HCT116 (cell line): ENCODE measurements around the gene LRRTM4. TPM values are rescaled to one million over a fixed set of nuclear protein-coding genes. Genes with fewer than 3 reads are reported as not detected.

ENCODE experiments used
- ATAC-seq: fragments of 200-7000 bp; cut with Tn5 transposase; 2 replicates; pipeline ENCODE4 v1.9.1; 2020; ENCODE audit warnings: mild to moderate bottlenecking, moderate library complexity
- BruUV-seq: library from RNA; stranded (reverse); fragments of 400-500 nt; replicated peaks from 2 replicates; lab custom pipeline; 2021; lab: Mats Ljungman, UMichigan
- CTCF ChIA-PET: fragments of 300-600 bp; sonication (Branson Sonifier 250); formaldehyde crosslinking; loops from one replicate; lab custom pipeline; 2021; ENCODE audit warnings: antibody characterized with exemption; lab: Charles Lee
- POLR2A ChIA-PET: fragments of 300-600, 350-600 bp; sonication (Branson Sonifier 250); formaldehyde crosslinking; loops from one replicate; lab custom pipeline; 2021; ENCODE audit warnings: antibody characterized with exemption; lab: Charles Lee
- RAD21 ChIA-PET, 2 experiments: fragments of 300-600 bp; sonication (Branson Sonifier 250); formaldehyde crosslinking; loops; one replicate each; lab custom pipeline; 2023; ENCODE audit warnings: low total read pairs in 2 of 2; ENCODE audit not compliant: uncharacterized antibody in 2 of 2, unreplicated experiment in 2 of 2, low non-redundant PET in 1 of 2; lab: Charles Lee
- DNase-seq: peaks from one replicate; pipeline ENCODE4 v3.0.0-alpha.2; 2010; ENCODE audit warnings: low read depth, low spot score
- H2AFZ ChIP-seq: fragments of 200-600 bp; shearing (Covaris generic), sonication (generic); 2 replicates; pipeline ENCODE4 v1.6.1; 2017; ENCODE audit warnings: low read depth, mixed run types, mixed read lengths, antibody characterized with exemption, low read length; ENCODE audit not compliant: poor library complexity, severe bottlenecking
- H3K27ac ChIP-seq: 2 replicates; pipeline ENCODE4 v1.5.1; 2012; ENCODE audit warnings: low read depth, low read length
- H3K27me3 ChIP-seq: fragments of 200-600 bp; sonication (generic); 2 replicates; pipeline ENCODE4 v1.6.1; 2016; ENCODE audit warnings: mixed run types, low read length, mixed read lengths; ENCODE audit not compliant: insufficient read depth
- H3K36me3 ChIP-seq, 2 experiments: fragments of 200-500 bp in 1 of 2; fragments of 200-600 bp in 1 of 2; sonication (Bioruptor generic) in 1 of 2; sonication (generic) in 1 of 2; 2 replicates each; pipeline versions ENCODE4 v1.5.1 to v1.6.1; 2014 to 2016; ENCODE audit warnings: low read length in 2 of 2, inconsistent platforms in 1 of 2, mixed read lengths in 1 of 2, mixed run types in 1 of 2; ENCODE audit not compliant: insufficient read depth in 2 of 2, control insufficient read depth in 1 of 2
- H3K4me1 ChIP-seq, 2 experiments: fragments of 200-600 bp in 1 of 2; sonication (generic) in 1 of 2; 2 replicates each; pipeline versions ENCODE4 v1.5.1 to v1.6.1; 2012 to 2017; ENCODE audit warnings: low read length in 2 of 2, inconsistent platforms in 1 of 2, mild to moderate bottlenecking in 1 of 2, mixed read lengths in 1 of 2, mixed run types in 1 of 2, moderate library complexity in 1 of 2; ENCODE audit not compliant: insufficient read depth in 2 of 2, control insufficient read depth in 1 of 2
- H3K4me2 ChIP-seq: fragments of 200-600 bp; sonication (generic); 2 replicates; pipeline ENCODE4 v1.6.1; 2017; ENCODE audit warnings: mixed run types, low read length, mixed read lengths
- H3K4me3 ChIP-seq, 2 experiments: fragments of 200-600 bp in 1 of 2; sonication (generic) in 1 of 2; replicated peaks in 1 of 2; 2 replicates each; pipeline ENCODE4 v1.5.1; 2011 to 2016; ENCODE audit warnings: low read length in 2 of 2, control low read depth in 1 of 2, low read depth in 1 of 2, mild to moderate bottlenecking in 1 of 2, mixed read lengths in 1 of 2, mixed run types in 1 of 2
- H3K79me2 ChIP-seq: fragments of 200-600 bp; sonication (generic); 2 replicates; pipeline ENCODE4 v1.6.1; 2017; ENCODE audit warnings: mild to moderate bottlenecking, mixed run types, low read length, moderate library complexity, mixed read lengths; ENCODE audit not compliant: insufficient read depth
- H3K9ac ChIP-seq: fragments of 200-600 bp; sonication (generic); 2 replicates; pipeline ENCODE4 v1.6.1; 2016; ENCODE audit warnings: low read length, mixed read lengths
- H3K9me2 ChIP-seq: fragments of 200-600 bp; sonication (generic), shearing (Covaris generic); 2 replicates; pipeline ENCODE4 v1.6.1; 2017; ENCODE audit warnings: mixed run types, mild to moderate bottlenecking, moderate library complexity; ENCODE audit not compliant: insufficient read depth
- H3K9me3 ChIP-seq, 2 experiments: fragments of 200-500 bp in 1 of 2; fragments of 200-600 bp in 1 of 2; sonication (Bioruptor generic) in 1 of 2; sonication (generic) in 1 of 2; 2 replicates each; pipeline ENCODE4 v1.6.1; 2014 to 2017; ENCODE audit warnings: low read length in 2 of 2, mixed read lengths in 2 of 2, inconsistent platforms in 1 of 2, low read depth in 1 of 2, mild to moderate bottlenecking in 1 of 2, mixed run types in 1 of 2, moderate library complexity in 1 of 2; ENCODE audit not compliant: control insufficient read depth in 1 of 2, insufficient read depth in 1 of 2
- H4K20me1 ChIP-seq: fragments of 200-600 bp; sonication (generic), shearing (Covaris generic); 2 replicates; pipeline ENCODE4 v1.6.1; 2017; ENCODE audit warnings: mixed run types, mild to moderate bottlenecking, moderate library complexity; ENCODE audit not compliant: insufficient read depth
- CEBPB ChIP-seq: IDR thresholded peaks from 2 replicates; pipeline ENCODE4 v1.6.1; 2012; ENCODE audit warnings: low read depth
- EGR1 ChIP-seq: IDR thresholded peaks from 2 replicates; pipeline ENCODE4 v1.6.1; 2012; ENCODE audit warnings: low read depth
- ELF1 ChIP-seq: IDR thresholded peaks from 2 replicates; pipeline ENCODE4 v1.6.1; 2012; ENCODE audit warnings: low read depth, borderline replicate concordance
- EZH2 ChIP-seq: fragments of 200-600 bp; sonication (generic); IDR thresholded peaks from 2 replicates; pipeline ENCODE4 v1.6.1; 2017; ENCODE audit warnings: antibody characterized with exemption, mixed run types
- JUND ChIP-seq: IDR thresholded peaks from 2 replicates; pipeline ENCODE4 v1.6.1; 2012
- MAX ChIP-seq: IDR thresholded peaks from 2 replicates; pipeline ENCODE4 v1.6.1; 2012
- POLR2A ChIP-seq: IDR thresholded peaks from 2 replicates; pipeline ENCODE4 v1.7.0; 2011; ENCODE audit warnings: borderline replicate concordance; ENCODE audit not compliant: insufficient read depth, insufficient read length; ENCODE audit errors: extremely low read depth
- POLR2AphosphoS5 ChIP-seq: IDR thresholded peaks from 2 replicates; pipeline ENCODE4 v1.6.1; 2011; ENCODE audit warnings: mild to moderate bottlenecking, low read depth, low read length, moderate library complexity
- RAD21 ChIP-seq: IDR thresholded peaks from 2 replicates; pipeline ENCODE4 v1.6.1; 2012; ENCODE audit warnings: low read depth, mild to moderate bottlenecking
- REST ChIP-seq: IDR thresholded peaks from 2 replicates; pipeline ENCODE4 v1.6.1; 2012; ENCODE audit warnings: low read depth
- SP1 ChIP-seq: IDR thresholded peaks from 2 replicates; pipeline ENCODE4 v1.6.1; 2012; ENCODE audit warnings: low read depth
- SRF ChIP-seq: IDR thresholded peaks from 2 replicates; pipeline ENCODE4 v1.6.1; 2012; ENCODE audit warnings: low read depth
- YY1 ChIP-seq: IDR thresholded peaks from 2 replicates; pipeline ENCODE4 v1.6.1; 2011; ENCODE audit warnings: low read length, low read depth, moderate library complexity, mild to moderate bottlenecking; ENCODE audit not compliant: insufficient replicate concordance; ENCODE audit errors: extremely low read depth
- ZNF274 ChIP-seq: fragments of 200-500 bp; sonication (Bioruptor generic); IDR thresholded peaks from 2 replicates; pipeline ENCODE4 v1.6.1; 2014; ENCODE audit warnings: mild to moderate bottlenecking, low read depth, low read length, inconsistent platforms
- intact Hi-C: fragments of 100-400 bp; cut with micrococcal nuclease; formaldehyde crosslinking; loops from 2 replicates; pipeline ENCODE4 v1.10.0; 2022
- total RNA-seq: library from RNA; stranded (reverse); gene quantifications from one replicate; pipeline ENCODE4 v1.2.1, GENCODE V29; 2021; ENCODE audit not compliant: unreplicated experiment

The LRRTM4 gene
- total RNA-seq, 1 experiment from 2014 or later = 0.25 TPM

DNA sequence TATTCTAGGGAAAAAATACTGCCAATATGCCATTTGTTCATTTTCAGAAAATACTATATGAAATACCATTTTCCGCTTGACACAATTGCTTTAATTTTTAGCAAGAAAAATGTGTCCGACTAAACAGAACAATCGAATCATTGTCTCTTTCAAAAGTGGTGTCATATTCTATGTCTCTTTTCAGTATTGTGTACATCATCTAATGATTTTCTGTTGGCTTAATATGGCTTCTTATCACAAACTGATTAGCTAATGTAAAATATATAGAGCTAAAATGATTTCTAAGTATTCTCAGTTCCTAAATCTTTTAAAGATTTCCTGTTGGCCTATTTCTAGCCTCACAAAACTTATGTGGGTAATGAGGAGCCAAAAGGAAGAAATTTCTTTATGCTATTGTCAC, 436.6 kb downstream of the LRRTM4 start (continued):
- TF ChIP-seq REST (no peak), MAX (no peak), SRF (no peak), CEBPB (no peak), ZNF274 (no peak)
- TF ChIP-seq, all 23 proteins: peak for 0

- POLR2A ChIA-PET = no interaction called here
- CTCF ChIA-PET = no interaction called here
Observed at GRCh38 chr2:77081597-77081996, 440.6 kb downstream of the LRRTM4 start.

More at GRCh38 chr2:77081597-77081996, 440.6 kb downstream of the LRRTM4 start:
- Histone ChIP-seq H3K9ac (no peak overlapping the region), H3K4me2 (no peak overlapping the region), H3K27me3 (no peaks in the 10 kb centered on the region), H3K4me1 (no peaks in the 10 kb centered on the region), H3K36me3 (no peaks in the 10 kb centered on the region), H4K20me1 (no peaks in the 10 kb centered on the region), H3K27ac (no peak overlapping the region), H3K9me3 (peaks cover 10 to 12% of the 10 kb centered on the region in 2 experiments; a peak in 2 of 4 replicates), H3K4me3 (no peak overlapping the region), H3K79me2 (no peaks in the 10 kb centered on the region), H2AFZ (no peak overlapping the region), H3K9me2 (no peaks in the 10 kb centered on the region)
- DNase-seq (no peak), ATAC-seq (no peak)
- BruUV-seq = no TSS peak
- no peak for TF ChIP-seq ELF1
- no peak for TF ChIP-seq SP1
- TF ChIP-seq EGR1 = no peak
- no peak for TF ChIP-seq ZNF274
- no peak for TF ChIP-seq RAD21
- TF ChIP-seq POLR2AphosphoS5 = no peak
- no peak for TF ChIP-seq MAX
- TF ChIP-seq POLR2A = no peak
- no peak for TF ChIP-seq JUND
- no peak for TF ChIP-seq EZH2
- no peak for TF ChIP-seq YY1
- RAD21 ChIA-PET = no interaction called here
- intact Hi-C loops = no loop called here
